ENCODE results near the gene JSRP1. TPM values are rescaled to one million over a fixed set of nuclear protein-coding genes. Genes with fewer than 3 reads are reported as not detected.

Gene JSRP1
- total RNA-seq, 6 experiments from 2014 or later: 0.28 to 0.81 (median 0.42) TPM; not detected in 3

- intact Hi-C loops (cut with DNase I): no loop called here
- 93% methylated on average over 7 of the region's 21 CpGs for WGBS (ENCODE audit: insufficient coverage, low coverage, low lambda C conversion rate, missing lambda C conversion rate)
- Histone ChIP-seq H3K4me1 (no peaks in the 10 kb centered on the region), H3K27ac (no peak overlapping the region), H3K27me3 (no peaks in the 10 kb centered on the region), H3K9me3 (no peaks in the 10 kb centered on the region), H3K36me3 (peaks cover 0 to 64% (median 23%) of the 10 kb centered on the region in 4 donors), H3K4me3 (no peak overlapping the region)
- TF ChIP-seq CTCF (IDR thresholded peaks at IDR 0.05) (no peak), POLR2A (IDR thresholded peaks at IDR 0.05) (no peak)
- ATAC-seq (no peak), DNase-seq (no peak)
These were observed 43.1 kb downstream of the JSRP1 start for GRCh38 chr19:2212861-2213711.

- Histone ChIP-seq H3K27ac (no peak overlapping the region), H3K27me3 (no peaks in the 10 kb centered on the region), H3K4me1 (no peaks in the 10 kb centered on the region), H3K4me3 (no peak overlapping the region), H3K36me3 (peaks cover 0 to 47% (median 18%) of the 10 kb centered on the region in 4 donors), H3K9me3 (no peaks in the 10 kb centered on the region)
- 100% methylated on average over 4 of the region's 33 CpGs for WGBS (ENCODE audit: insufficient coverage, low coverage, low lambda C conversion rate, missing lambda C conversion rate)
- no peak for DNase-seq
- intact Hi-C loops (cut with DNase I): no loop called here
- TF ChIP-seq CTCF (IDR thresholded peaks at IDR 0.05): no peak
- no peak for TF ChIP-seq POLR2A (IDR thresholded peaks at IDR 0.05)
- ATAC-seq: no peak
These were observed 45.1 kb downstream of the JSRP1 start for GRCh38 chr19:2210987-2211740.

GRCh38 chr19:2210206-2210605, 46.0 kb downstream of the JSRP1 start:
- Histone ChIP-seq H3K4me3 (no peak overlapping the region), H3K36me3 (peaks cover 0 to 39% (median 13%) of the 10 kb centered on the region in 4 donors), H3K27ac (no peak overlapping the region), H3K27me3 (no peaks in the 10 kb centered on the region), H3K9me3 (no peaks in the 10 kb centered on the region), H3K4me1 (no peaks in the 10 kb centered on the region)
- no peak for TF ChIP-seq POLR2A (IDR thresholded peaks at IDR 0.05)
- TF ChIP-seq CTCF (IDR thresholded peaks at IDR 0.05): no peak
- ATAC-seq (no peak), DNase-seq (no peak)
- WGBS (ENCODE audit: insufficient coverage, low coverage, low lambda C conversion rate, missing lambda C conversion rate): 100% methylated on average over 1 of the region's 21 CpGs
- intact Hi-C loops (cut with DNase I): no loop called here

GRCh38 chr19:2209408-2209807, 46.8 kb downstream of the JSRP1 start:
- Histone ChIP-seq H3K36me3 (peaks cover 0 to 32% (median 9%) of the 10 kb centered on the region in 4 donors), H3K27me3 (no peaks in the 10 kb centered on the region), H3K27ac (no peak overlapping the region), H3K4me3 (no peak overlapping the region), H3K4me1 (no peaks in the 10 kb centered on the region), H3K9me3 (no peaks in the 10 kb centered on the region)
- ATAC-seq (no peak), DNase-seq (no peak)
- intact Hi-C loops (cut with DNase I): no loop called here
- 98% methylated on average over 7 of the region's 17 CpGs for WGBS (ENCODE audit: insufficient coverage, low coverage, low lambda C conversion rate, missing lambda C conversion rate)
- TF ChIP-seq POLR2A (IDR thresholded peaks at IDR 0.05) (no peak), CTCF (IDR thresholded peaks at IDR 0.05) (no peak)
